Heart left ventricle (tissue), 13 donors: ENCODE results near the gene KLRC1.
"Not testable (repeated sequence)": the region's sequence is repeated elsewhere in the genome, so short reads cannot be mapped to it uniquely, and the experiment has no call there.

Experiments
- CTCF ChIP-seq, 12 donors: fragments of 200-600 bp; sonication (generic) in 4 of 12; IDR thresholded peaks; one replicate each; pipeline versions ENCODE4 v1.5.0 to v1.8.0; 2018 to 2022; ENCODE audit warnings: antibody characterized with exemption in 12 of 12, mild to moderate bottlenecking in 5 of 12
- POLR2A ChIP-seq, 2 donors: fragments of 450-650 bp; IDR thresholded peaks; one replicate each; pipeline ENCODE4 v1.6.1; 2017; ENCODE audit warnings: antibody characterized with exemption in 2 of 2, mild to moderate bottlenecking in 2 of 2, moderate library complexity in 2 of 2
- donor health status: ischemic (EF 13 %, LVEDD 7.1; RV severe dilation, severe dysfunction).
- donor health status: DM: no; HTN: yes; CAD: no.
- donor health status: DM: no; HTN: no; CAD: no.
- donor health status: ischemic (EF 25% LVEDD 6.9; RV normal size, moderate dysfunction).
- donor health status: ischemic (EF 25% LVEDD 5.7; RV mildly dilated, moderate dysfunction).
- donor health status: ischemic (EF 35%, LVEDD 5.7; RV mildly dilated, moderate dysfunction).
- donor health status: nonischemic (EF 11% LVEDD 7.7; RV severe dilation, severe dysfunction).
- donor health status: DM: yes; HTN: yes; CAD: no.
- donor health status: PGD.
- donor health status: ischemic (EF 29% LVEDD 5.4; RV normal size, mild dysfunction).
- donor health status: nonischemic (EF 23%, LVEDD 6.1; RV moderate dilation, normal function).

DNA sequence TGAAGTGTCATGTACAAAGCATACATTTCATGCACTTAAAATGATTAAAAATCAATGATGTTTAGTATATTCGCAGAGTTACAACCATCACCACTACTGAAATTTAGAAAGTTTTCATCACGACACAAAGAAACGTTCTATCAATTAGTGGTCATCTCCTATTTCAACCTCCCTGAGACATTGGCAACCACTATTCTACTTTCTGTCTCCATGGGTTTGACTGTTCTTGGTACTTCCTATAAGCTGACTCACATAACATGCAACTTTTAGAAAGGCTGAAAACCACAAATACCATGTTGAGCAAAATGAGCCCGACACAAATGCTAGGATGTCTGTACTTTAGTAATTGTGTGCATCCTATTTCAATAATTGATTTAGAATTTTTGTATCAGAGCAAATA lies 22.6 kb downstream of the KLRC1 start:
- not testable (repeated sequence) for TF ChIP-seq CTCF, POLR2A (IDR thresholded peaks at IDR 0.05)
